Neural cell (in vitro differentiated cells): Measurements from ENCODE around the gene SENP5.
"Not testable (repeated sequence)": the region's sequence is repeated elsewhere in the genome, so short reads cannot be mapped to it uniquely, and the experiment has no call there.

Source experiments
- EP300 ChIP-seq: fragments of 450-650 bp; conservative IDR thresholded peaks from 2 replicates; pipeline ENCODE4 v1.6.1; 2014; ENCODE audit warnings: antibody characterized with exemption, mild to moderate bottlenecking, moderate library complexity; ENCODE audit not compliant: poor library complexity, severe bottlenecking
- EZH2 ChIP-seq: fragments of 200-600, 300-800 bp; shearing (Covaris generic), sonication (generic); IDR thresholded peaks from 2 replicates; pipeline ENCODE4 v1.6.1; 2014; ENCODE audit warnings: antibody characterized with exemption, low read length, borderline replicate concordance, mild to moderate bottlenecking; ENCODE audit not compliant: insufficient read depth, poor library complexity, severe bottlenecking
- TF ChIP-seq, protein P1 (sequence below): fragments of 450-650 bp; IDR thresholded peaks from 2 replicates; pipeline ENCODE4 v1.5.1; 2014; ENCODE audit warnings: antibody characterized with exemption, mild to moderate bottlenecking, moderate library complexity; ENCODE audit not compliant: poor library complexity, severe bottlenecking
- TF ChIP-seq, protein P2 (sequence below): IDR thresholded peaks from 2 replicates; pipeline ENCODE4 v1.6.1; 2012; ENCODE audit warnings: borderline replicate concordance

DNA sequence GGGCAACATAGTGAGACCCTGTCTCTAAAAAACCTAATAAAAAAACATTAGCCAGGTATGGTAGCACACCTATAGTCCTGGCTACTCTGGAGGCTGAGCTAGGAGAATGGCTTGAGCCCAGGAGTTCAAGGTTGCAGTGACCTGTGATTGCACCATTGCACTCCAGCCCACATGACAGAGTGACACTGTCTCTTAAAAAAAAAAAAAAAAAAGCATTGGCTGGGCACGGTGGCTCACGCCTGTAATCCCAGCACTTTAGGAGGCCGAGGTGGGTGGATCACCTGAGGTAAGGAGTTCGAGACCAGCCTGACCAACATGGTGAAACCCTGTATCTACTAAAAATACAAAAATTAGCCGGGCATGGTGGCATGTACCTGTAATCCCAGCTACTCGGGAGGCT, 28.4 kb upstream of the SENP5 start:
- TF ChIP-seq, protein P1, sequence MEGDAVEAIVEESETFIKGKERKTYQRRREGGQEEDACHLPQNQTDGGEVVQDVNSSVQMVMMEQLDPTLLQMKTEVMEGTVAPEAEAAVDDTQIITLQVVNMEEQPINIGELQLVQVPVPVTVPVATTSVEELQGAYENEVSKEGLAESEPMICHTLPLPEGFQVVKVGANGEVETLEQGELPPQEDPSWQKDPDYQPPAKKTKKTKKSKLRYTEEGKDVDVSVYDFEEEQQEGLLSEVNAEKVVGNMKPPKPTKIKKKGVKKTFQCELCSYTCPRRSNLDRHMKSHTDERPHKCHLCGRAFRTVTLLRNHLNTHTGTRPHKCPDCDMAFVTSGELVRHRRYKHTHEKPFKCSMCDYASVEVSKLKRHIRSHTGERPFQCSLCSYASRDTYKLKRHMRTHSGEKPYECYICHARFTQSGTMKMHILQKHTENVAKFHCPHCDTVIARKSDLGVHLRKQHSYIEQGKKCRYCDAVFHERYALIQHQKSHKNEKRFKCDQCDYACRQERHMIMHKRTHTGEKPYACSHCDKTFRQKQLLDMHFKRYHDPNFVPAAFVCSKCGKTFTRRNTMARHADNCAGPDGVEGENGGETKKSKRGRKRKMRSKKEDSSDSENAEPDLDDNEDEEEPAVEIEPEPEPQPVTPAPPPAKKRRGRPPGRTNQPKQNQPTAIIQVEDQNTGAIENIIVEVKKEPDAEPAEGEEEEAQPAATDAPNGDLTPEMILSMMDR: not testable (repeated sequence)
- not testable (repeated sequence) for TF ChIP-seq EP300, EZH2
- TF ChIP-seq, protein P2, sequence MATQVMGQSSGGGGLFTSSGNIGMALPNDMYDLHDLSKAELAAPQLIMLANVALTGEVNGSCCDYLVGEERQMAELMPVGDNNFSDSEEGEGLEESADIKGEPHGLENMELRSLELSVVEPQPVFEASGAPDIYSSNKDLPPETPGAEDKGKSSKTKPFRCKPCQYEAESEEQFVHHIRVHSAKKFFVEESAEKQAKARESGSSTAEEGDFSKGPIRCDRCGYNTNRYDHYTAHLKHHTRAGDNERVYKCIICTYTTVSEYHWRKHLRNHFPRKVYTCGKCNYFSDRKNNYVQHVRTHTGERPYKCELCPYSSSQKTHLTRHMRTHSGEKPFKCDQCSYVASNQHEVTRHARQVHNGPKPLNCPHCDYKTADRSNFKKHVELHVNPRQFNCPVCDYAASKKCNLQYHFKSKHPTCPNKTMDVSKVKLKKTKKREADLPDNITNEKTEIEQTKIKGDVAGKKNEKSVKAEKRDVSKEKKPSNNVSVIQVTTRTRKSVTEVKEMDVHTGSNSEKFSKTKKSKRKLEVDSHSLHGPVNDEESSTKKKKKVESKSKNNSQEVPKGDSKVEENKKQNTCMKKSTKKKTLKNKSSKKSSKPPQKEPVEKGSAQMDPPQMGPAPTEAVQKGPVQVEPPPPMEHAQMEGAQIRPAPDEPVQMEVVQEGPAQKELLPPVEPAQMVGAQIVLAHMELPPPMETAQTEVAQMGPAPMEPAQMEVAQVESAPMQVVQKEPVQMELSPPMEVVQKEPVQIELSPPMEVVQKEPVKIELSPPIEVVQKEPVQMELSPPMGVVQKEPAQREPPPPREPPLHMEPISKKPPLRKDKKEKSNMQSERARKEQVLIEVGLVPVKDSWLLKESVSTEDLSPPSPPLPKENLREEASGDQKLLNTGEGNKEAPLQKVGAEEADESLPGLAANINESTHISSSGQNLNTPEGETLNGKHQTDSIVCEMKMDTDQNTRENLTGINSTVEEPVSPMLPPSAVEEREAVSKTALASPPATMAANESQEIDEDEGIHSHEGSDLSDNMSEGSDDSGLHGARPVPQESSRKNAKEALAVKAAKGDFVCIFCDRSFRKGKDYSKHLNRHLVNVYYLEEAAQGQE: not testable (repeated sequence)
